ENCODE data around the gene BABAM2. TPM values are rescaled to one million over a fixed set of nuclear protein-coding genes. Genes with fewer than 3 reads are reported as not detected.
"Not testable (repeated sequence)": the region's sequence is repeated elsewhere in the genome, so short reads cannot be mapped to it uniquely, and the experiment has no call there.

Gene BABAM2
- total RNA-seq, 1 donor from 2014 or later = 29.5 TPM

DNA sequence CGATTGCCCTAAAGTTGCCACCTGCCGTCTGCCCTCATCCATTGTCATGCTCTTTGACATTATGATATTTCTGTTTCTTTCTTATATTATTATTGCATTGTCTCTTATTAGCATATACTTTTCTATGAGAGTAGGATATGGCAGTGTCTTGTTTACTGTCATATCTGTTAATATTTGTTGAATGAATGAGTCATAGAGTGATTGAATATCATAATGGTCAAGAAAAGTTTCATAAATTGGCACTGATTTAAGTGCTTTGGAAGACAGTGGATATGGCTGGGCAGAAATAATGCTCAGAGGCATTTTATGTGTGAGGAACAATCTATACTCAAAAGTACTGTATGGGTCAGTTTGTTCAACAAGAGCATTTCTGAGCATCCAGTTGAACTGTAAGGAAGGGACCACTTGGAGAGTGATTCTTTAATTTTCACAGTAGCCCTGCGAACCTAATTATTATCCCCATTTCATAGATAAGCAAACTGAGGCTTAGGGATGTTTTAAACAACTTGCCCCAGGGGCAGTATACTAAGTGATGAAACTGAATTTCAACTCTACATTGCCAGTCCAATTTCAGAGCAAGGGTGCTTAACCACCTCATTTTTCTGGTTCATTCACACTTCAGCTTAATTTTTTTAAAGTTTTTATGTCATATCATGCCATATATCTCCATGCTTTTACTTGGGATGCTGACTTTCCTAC lies 326.7 kb downstream of the BABAM2 start:
- no peak for ATAC-seq

DNA sequence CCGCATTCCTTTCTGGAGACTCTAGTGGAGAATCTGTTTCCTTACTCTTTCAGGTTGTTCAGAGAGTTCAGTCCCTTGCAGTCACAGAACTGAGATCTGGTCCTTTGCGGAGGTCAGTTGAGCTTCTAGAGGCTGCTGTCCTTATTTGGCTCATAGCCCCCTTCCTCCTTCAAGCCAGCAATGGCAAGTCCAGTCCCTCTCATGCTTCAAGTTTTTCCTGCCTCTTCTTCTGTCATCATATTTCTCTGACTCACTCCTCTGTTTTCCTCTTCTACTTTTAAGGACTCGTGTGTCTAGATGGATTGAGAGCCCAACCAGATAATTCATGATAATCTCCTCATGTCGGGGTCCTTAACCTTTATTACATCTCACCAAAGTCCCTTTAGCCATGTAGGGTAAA lies 328.6 kb downstream of the BABAM2 start:
- no peak for ATAC-seq

DNA sequence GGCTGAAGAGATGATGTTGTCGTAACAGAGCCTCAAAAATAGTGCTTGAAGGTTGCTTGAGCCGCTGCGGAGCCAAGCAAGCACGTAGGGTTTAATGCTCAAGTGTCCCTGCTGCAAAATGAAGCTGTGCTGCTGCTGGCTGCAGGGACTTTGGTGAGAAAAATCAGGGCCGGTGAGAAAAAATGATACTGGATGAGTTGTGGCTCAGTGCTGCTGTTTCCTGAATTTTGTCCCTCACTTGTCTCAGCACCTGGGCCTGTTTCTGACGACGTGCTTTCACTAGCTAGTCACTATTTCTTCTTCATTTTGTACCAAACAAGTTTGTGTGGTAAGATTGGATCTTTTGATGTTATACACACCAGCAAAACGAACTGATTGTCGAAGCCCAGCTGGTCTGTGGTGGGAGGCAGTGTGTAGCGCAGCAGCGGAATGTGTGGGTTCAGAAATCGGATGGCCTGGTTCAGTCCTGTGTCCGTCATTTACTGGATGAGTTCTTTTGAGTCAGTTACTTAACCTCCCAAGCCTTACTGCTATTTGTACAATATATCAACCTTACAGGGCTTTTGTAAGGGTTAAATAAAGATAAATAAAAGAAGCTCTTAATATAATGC lies 329.3 kb downstream of the BABAM2 start:
- no peak for ATAC-seq

DNA sequence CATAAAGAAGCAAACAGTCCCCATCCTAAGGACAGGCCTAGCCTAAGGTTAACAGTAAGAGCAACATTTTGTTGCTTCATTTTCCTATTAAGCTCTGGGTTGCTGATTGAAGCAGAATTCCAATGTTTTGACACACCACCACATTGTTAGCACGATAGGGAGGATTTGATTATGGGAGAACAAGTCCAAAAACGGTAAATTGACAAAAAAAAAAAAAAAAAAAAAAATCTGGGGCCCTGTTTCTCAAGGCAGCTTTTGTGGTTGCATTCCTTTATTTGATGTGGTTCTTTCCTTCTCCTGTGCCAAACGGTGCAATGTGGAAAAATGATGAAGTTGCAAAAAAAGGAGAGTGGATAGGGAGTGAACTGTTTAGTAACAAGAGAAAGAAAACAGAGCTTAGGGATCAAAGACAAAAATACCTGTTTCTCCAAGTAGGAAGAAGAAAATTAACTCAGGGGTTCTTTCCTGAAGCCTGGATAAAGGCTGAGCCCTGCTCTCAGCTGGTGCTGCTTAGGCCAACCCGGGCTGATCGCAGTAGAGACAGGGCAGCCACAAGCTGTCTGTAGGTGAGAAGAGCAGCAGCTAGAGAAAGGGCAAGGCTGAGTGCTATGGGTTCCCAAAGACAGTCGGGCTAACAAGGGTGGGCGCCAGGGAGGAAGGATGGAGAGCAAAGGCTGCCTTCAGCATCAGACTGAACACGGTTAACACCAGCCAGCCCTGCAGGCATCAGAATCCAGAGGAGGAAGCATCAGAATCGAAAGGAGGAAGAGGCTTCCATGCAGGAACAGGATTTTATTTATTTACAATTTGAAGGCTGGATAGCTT lies 334.3 kb downstream of the BABAM2 start:
- ATAC-seq = peak; percentile 43

DNA sequence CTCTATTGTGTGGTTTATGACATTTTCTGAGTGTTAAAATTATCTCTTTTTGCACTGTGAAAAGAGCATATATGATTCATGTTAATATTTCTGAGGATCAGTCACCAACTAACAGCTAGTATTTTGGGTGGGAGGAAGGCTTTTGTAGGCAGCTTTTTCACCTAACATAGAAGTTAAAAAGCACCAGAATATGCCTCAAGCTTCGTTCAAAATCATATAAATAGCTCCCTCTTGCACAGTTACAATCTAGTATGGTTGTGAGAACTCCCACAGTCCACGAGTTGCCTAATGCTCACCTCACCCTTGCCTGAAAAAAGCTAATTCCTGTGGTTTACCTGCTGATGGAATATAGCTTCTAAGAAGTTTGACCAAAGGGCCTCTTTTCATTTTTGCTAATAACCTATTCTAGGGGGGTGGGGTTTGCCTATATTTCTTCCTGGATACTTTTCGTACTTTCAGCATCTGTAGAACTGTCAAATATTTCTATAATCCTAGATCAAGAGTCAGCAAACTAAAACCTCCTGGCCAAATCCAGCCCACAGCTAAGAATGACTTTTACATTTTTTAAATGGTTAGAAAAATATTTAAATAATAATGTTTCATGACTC lies 335.0 kb downstream of the BABAM2 start:
- ATAC-seq = no peak

DNA sequence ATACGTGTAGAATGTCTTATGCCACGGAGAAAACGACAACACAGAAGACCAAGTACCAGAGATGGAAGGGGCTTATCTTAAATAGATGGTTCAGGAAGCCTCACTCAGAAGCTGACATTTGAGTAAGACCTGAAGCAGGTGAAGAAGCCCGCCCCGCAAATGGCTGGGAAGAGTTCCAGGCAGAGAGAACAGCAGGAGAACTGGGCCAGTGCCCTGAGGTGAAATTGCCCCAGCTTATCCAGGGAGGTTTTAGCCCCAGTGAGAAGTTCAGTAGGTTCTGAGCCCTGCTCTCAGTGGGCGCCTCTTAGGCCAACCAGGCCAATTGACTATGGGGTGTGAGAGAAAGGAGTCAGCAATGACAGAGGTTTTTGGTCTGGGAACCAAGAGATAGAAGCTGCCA lies 336.0 kb downstream of the BABAM2 start:
- no peak for ATAC-seq

DNA sequence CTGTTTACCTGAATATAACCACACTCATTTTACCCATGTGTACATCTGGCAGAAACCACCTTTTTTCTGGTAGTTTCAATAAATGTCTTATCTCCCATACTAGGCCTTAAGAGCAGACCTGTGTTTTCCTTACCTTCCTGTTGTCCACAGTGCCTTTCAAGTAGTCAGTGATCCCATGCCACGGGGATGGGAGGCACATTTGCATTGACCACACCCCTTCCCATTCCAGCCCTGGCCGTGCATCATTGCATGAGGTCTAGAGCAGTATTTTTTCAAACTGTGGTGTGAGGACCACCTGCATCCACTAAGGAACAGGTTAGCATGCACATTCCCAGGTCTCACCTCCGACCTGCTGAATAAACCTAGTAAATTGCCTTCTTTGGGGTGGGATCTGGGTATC lies 337.0 kb downstream of the BABAM2 start:
- ATAC-seq = no peak

DNA sequence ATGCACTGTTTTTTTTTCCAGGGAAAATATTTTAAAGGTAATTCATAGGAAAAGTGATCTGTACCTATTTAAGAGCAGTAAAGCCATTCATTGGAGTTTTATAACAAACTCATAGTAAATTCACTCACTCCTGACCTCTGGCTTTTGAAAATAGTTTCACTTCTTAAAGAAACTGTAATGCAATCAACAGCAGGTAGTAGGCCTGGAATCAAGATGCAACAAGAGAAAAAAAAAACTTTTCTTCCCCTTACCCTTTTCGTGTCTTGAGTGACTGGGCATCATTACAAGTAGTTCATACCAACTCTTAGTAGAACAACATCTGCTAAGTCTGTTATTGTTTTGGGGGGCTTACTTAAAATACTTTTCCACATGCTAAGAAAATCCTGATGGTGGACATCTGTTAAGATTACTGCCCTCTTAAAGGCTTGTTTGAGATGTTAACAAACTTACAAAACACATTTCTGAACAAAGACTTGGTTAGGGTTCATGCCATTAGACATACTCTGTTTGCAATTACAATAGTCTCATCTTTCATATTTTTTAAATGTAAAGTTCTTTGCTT lies 338.0 kb downstream of the BABAM2 start:
- no peak for ATAC-seq

DNA sequence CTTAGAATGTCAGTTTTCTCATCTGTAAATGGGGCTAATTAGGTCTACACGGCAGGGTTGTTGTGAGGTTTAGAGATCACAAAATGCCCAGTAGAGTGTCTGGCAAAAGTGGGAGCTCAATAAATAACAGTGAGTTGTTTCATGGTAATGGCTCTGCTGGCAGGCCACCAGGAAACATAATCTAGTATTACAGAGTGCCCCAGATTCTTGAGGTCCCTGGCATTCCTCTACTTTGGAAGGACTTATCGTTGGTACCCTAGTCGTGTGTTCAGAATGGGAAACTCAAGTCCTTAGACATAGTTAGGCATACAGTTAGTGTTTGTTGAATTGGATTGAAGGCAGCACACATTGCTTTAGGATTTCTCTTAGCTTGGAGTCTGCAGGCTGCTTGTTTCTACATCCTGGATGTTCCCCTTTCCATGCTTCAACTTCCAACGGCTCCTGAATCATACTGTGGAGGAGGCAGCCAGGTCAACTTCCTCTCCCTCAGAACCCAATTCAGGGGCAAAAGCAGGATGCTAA lies 340.6 kb downstream of the BABAM2 start:
- ATAC-seq = no peak

DNA sequence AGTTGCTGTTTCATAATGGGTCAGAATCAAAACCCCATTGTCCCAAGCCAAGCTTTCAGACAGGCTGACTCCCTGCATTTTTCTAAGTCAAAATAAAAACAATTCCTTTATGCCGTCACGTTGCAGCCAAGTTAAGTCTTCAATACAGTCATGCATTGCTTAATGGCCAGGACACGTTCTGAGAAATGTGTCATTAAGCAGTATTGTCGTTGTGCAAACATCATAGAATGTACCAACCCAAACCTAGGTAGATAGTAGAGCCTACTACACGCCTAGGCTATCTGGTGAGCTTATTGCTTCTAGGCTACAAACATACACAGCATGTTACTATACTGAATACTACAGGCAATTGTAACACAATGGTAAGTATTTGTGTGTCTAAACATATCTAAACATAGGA lies 341.8 kb downstream of the BABAM2 start:
- peak; percentile 94 for ATAC-seq

DNA sequence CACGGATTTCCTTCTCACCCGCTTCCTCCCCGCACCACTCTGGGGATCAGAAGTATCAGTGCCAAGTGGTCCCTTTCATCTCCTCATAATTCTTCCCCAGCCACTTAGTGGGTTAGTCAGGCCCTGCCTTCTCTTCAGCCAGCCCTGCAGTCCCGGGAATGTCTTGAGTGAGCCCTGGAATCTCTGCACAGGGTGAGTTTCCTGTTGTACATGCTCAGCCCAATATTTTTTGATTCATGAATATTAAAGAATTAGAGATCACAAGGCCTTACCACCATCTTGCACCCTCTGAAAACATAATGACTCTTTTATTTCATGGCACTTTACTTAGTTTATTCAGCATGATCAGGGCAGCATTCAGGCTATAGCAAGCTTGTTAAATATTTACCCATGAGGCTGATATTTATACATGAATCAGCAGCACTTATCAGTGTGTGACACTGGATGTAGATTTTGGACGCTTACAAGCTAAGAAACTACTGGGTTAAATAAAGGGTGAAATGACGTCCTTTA lies 342.7 kb downstream of the BABAM2 start:
- no peak for ATAC-seq

DNA sequence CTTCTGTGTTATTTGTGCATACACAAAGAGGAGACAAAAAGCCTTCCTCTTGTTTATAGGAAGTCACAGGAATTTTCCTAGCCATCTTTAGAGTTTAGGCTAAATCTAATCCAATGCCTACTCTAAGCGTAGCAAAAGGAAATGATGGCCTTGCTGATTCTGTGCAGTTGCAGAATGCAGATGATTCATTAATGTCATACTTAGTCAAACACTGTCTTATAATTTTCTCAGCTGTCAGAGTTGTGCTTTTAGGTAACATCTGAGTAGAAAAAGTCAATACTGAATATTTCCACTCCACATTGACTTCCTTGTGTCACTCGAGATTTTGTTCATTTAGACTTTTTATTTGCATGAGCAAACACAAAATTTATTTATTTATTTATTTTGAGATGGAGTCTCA lies 344.3 kb downstream of the BABAM2 start:
- ATAC-seq = no peak

DNA sequence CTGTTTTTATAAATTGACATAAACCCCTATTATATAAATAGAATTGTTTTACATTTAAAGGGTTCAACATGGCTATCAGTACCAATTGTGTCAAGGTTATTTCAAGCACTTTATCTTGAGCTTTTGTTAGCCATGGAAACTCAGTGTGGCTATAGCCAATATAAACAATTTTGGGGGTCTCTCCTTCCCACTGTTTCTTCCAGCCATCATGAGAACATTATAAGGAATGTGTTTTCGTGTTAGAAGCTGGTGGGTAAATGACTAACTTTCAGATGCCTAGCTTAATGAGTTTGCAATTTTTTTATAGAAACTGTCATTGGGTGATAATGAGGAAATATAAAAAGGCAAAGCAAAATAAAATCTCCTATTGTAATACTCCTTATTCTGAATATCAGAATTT lies 348.7 kb downstream of the BABAM2 start:
- no peak for ATAC-seq

DNA sequence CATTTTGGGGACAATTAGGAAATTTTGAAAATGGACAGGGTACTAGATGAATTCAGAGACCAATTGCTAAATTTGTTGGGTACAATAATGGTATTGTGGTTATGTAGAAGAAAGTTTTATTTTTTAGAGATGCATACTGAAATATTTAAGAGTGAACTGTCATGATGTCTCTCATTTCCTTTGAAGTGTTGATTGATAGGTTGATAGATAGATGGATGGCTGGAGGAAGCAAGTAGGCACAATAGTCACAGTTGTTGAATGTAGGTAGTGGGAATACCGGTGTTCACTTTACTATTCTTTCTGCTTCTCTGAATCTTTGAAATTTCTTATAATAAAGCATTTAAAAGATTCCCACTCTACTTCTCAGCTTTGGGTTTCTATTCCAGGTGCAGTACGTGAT lies 350.4 kb downstream of the BABAM2 start:
- no peak for ATAC-seq

DNA sequence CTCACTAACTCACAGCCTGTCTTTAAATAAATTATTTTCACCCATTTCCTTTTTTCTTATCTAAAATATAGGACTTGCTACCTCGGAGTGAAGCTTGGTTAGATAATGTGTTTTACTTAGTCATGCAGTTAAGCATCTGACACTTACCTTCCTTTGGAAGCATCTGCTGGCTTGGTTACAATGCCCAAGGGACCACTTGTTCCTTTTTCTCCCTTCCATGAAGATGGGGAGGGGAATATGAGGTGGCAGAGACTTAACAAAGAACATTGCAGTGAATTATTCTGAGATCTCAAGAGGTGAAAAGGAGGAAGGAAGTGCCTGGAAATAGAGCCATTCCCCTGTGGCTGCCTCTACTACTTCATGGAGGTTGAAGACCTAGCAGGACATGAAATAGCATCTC lies 356.8 kb downstream of the BABAM2 start:
- ATAC-seq = no peak

DNA sequence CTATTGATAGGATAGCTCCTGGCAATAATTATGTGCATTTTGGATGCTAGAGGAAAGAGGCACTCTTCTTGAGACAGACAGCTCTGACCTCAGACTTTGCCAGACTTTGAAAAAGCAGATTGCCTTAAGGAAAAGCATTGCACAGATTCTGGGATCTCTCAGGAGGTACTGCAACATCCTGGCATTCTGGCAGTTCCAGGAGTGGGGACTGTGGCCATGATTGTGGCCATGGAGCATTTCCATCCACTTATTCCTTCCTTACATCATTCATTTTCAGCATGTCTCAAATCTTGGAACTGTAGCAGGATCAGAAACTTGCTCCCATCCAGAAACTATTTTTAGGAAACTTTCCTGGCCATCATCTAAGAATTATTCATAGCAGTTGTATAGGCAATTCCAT lies 357.2 kb downstream of the BABAM2 start:
- ATAC-seq = no peak

DNA sequence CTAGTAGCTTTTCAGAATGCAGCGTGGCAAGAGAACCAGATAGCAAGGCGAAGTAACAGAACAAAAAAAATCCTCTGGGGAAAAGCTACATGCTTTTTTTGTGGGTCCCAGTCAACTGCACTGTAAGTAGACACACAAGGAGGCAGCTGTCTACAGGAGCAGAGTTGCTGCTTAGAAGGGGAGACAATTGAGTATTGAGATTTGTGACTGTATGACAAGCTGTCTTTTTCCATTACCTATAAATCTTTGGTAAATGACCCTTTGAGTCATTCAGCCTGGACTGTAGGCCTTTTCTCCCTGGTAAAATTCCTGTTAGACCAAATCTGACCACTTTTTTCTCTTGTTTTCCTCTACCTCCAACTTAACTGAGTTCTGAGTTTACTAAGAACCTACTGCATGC lies 358.0 kb downstream of the BABAM2 start:
- ATAC-seq = no peak

DNA sequence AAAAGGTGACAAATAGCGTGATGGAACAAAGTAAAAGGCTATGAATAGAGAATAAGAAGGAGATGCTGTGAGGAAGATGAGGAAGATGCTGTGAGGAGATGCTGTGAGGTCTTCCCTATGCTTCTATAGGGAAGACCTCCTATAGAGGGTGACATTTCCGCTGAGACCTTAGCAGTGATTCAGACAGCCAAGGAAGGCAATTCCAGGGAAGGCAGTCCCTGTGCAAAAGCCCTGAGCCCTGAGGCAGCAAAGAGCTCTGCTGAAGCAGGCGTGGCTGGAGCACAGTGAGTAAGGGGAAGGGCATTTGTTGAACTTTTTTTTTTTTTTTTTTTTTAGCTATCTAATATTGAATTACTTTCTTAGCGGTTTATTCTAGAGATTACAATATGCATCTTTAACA lies 359.5 kb downstream of the BABAM2 start:
- ATAC-seq = peak; percentile 93

DNA sequence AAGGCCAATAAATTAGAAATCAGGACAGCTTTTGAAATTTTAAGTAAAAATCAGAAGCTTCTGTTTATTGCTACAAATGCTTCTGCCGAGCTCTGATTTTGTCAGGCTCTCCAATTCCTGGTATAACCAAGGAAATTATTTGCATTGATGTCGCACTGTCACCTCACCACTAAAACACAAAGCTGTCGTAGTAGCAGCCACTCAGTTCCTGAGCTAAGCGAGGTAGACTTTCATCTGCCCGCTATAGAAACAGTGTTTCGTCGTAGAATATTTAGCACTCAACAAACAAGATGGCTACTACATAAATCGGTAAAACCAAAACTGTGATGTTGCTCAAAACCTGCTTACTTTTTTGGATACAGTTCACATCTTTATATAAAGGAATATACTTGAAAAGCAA lies 360.8 kb downstream of the BABAM2 start:
- ATAC-seq = no peak

DNA sequence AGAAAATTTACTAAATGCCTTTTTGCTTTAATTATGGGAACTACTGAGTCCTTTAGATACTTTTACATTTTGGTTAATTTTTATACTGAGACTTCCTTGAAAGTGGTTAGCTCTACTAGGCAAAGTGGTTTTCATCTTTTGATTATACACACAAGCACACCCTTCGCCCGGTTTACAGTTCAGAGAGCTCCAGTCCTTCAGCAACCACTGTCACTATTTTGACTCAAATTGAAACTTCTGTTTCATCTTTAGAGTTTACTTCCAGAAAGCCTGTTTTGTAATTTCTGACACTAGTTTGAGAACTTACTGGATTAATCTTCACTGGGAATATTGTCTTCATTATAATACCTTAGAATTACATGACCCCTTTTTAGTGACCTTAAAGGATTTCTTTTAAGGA lies 361.8 kb downstream of the BABAM2 start:
- no peak for ATAC-seq

DNA sequence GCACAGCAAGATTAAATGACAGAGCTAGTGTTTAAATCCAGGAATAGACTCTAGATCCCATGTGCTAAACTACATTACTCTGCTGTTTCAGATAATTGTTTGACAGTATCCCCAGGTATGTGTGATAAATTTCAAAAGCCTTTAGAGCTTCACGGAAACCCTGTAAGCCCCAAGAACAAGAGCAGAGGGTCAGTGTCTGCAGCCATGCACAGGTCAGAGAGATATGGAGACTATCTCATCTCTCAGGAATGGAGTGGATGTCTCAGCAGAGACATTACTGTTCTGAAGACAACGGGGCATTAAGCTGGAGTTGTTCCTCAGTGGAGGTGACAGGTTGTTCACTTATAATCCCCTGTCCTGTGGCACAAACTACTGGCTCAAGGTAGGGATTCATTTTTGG lies 363.0 kb downstream of the BABAM2 start:
- no peak for ATAC-seq

DNA sequence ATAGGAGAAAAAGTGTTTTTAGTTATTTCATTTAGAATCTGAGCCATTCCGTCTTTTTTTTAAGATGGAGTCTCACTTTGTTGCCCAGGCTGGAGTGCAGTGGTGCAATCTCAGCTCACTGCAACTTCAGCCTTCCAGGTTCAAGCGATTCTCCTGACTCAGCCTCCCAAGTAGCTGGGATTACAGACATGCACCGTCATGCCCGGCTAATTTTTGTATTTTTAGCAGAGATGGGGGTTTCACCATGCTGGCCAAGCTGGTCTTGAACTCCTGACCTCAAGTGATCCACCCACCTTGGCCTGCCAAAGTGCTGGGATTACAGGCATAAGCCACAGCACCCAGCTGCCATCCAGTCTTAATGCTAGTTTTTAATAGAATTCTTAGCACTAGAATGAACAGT lies 364.7 kb downstream of the BABAM2 start:
- ATAC-seq = not testable (repeated sequence)

DNA sequence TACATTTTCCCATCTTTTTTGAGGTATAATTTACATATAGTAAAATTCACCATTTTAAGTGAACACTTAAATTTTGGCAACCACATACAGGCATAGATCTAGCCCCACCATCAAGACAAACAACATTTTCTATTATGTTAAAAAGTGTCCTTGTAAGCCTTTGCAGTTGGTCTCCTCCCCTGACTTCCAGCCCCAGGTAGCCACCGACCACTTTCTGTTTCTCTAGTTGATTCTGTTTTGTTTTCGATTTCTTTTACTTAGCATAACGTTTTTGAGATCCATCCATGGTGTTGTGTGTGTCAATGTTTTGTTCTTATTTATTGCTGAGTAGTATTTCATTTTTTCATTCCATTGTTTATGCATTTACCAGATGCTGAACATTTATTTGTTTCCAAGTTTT lies 366.7 kb downstream of the BABAM2 start:
- no peak for ATAC-seq

Data from esophagus mucosa (tissue), 1 donor.